Measurements from ENCODE around the gene C13orf46.
"Not testable (repeated sequence)": the region's sequence is repeated elsewhere in the genome, so short reads cannot be mapped to it uniquely, and the experiment has no call there.

The C13orf46 gene
- total RNA-seq: 5.8 to 6.5 reads per million in 2 donors

DNA sequence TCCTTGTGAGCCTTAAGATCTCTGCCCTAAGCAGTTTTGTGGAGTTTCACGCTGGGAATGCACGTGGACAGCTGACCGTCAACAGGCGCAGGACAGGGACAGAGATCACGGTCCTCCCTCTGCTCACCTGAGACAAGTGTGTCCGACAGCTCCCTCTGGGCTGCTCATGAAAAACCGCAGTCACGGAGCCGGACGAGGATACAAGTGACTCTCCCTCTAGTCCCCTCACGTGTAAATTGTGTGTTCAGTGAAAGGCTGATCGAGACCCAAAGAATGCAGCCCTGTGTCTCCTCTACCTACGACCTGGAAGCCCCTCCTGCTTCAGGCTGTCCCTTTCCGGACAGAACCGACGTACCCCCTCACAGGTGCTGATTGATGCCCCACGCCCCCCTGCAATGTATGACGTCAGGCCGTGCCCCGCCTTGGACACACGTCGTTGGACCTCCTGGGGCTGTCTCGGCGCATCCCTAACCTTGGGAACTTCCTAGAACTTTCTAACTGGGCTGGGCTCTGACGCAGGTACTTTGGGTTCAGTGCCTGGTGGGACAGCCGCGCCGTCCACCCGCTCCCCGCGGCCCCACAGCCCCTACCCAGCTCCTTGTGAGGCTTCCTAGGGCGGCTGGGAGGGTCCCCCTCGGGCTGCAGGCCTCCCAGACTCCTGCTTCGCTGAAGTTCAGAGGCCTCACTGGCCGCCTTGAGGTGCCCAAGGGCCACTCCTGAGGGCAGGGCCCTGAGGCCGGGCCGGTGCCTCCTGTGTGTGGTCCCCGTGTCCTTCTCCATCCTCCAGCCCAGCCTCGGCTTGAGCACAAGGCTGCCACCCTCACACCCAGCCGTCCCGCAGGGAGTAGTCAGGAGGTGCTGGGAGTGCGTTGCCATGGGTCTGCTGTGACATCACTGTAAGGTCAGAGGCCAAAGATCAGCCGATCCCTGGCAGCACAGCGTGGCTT is at the start of gene C13orf46:
Gene C13orf46 (minus strand): TSS at position 859 of the 947 bp plus-strand sequence. CDS start 79 bp downstream, at position 780.
- no peak for DNase-seq

DNA sequence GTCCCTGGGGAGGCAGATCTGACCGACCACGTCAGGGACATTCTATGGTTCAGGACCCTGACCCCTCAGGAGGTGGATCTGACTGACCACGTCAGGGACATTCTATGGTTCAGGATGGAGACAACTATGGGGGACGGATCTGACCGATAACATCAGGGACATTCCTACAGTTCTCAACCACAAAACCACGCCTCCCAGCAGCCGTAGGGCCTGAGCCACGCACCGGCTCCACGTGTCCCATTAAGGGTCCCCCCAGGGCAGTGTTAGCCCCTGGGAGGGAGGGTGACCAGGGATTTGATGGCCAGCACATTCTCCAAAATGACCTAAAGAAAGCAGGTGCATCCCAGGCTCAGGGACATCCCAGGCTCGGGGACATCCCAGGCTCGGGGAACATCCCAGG is 49.0 kb upstream of the C13orf46 start:
- DNase-seq: no peak

DNA sequence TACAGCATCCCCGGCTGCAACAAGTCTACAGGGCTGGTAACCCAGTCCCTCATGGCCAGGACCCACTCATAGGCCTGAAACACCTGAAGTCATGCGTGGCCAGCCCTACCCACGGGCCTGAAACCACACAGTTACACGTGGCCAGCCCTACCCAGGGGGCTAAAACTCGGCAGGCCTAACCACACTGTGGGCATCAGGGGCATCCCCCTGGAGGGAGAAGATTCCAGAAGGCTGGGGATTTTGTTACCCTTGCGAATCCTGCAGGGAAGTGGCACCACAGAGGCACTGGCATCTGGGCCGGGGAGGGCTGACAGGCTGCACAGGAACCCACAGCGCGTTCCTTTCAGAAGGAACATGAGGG is 48.4 kb upstream of the C13orf46 start:
- no peak for DNase-seq

DNA sequence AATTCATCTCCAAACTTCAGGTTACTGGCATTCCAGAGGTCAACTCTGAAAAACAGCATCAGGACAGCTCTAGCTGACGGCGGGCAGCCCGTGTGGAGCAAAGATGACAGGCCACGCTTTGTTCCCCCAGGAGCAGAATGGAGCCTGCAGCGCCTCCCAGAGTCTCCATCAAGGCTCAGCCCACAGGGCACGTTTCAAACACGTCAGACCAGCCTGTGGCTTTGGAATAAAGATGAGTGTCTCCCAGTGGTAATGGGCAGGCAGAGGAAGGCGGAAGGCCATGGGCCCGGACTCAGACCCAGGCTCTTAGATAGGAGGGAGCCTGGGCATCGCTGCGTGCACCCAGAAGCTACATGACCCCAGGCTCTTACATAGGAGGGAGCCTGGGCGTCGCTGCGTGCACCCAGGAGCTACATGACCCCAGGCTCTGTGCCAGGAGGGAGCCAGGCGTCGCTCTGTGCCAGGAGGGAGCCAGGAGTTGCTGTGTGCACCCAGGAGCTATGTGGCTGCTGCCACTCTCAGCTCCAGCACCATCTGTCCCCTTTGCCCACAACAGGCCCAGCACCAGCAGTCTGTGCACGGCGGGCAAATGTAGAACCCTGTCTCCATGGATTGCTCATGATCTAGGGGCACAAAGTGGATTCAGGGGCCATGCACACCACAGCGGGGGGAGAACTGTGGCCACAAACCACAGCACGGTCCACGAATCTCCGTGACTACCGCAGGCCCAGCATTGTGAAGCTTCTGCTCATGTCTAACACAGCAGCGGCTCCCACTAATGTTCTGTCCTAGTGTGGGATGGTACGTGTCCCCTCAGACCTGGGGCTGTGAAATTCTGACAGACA is 47.8 kb upstream of the C13orf46 start:
- no peak for DNase-seq

DNA sequence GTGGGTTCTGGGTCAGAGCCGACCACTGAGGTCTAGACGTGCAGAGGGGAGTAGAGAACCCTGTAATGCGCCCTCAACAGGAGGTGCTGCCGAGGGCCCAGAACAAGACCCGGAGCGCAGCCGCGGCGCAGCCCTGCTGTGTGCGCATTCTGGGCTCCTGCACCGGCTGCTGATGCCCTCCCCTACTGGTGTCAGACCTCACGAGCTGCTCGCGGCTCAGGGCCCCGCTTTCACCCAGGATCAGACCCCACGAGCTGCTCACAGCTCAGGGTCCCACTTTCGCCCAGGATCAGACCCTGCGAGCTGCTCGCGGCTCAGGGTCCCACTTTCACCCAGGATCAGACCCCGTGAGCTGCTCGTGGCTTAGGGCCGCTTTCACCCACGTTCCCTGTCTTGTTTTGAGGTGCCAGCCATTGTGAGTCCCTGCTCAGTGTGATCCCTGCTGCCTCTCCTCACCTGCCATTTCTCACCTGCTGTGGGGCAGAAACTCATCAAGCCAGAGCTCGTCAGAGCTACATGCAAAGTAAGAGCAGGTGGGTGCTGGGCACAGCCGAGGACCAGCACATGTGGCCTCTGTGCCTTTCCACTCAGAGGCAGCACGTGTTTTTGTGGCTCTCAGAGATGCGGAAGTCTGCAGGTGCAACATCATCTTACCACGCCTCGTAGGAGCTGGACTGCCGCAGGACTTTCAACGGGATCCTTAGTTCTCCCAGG is 47.0 kb upstream of the C13orf46 start:
- no peak for DNase-seq

DNA sequence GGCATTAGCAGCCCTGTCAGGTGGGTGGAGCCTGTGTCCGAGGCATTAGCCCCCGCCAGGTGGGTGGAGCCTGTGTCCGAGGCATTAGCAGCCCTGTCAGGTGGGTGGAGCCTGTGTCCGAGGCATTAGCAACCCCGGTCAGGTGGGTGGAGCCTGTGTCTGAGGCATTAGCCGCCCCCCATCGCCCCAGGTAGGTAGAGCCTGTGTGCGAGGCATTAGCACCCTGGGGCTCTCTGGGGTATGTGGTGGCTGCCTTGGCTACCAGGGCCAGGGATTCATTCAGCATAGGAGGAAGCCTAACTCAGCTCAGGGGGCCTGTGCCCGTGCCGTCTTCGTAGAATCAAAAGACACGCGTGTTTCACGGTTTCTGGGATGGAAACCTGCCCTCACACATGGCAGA is 46.3 kb upstream of the C13orf46 start:
- not testable (repeated sequence) for DNase-seq

DNA sequence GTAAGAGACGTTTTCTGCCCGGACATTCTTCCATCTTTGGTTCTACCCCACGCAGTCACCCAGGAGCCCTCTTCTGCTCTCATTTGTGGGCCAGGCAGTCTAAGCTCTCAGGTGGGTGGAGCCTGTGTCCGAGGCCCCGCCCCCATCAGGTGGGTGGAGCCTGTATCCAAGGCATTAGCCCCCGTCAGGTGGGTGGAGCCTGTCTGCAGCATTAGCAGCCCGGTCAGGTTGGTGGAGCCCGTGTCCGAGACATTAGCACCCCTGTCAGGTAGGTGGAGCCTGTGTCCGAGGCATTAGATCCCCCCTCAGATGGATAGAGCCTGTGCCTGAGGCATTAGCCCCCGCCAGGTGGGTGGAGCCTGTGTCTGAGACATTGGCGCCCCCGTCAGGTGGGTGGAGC is 45.5 kb upstream of the C13orf46 start:
- DNase-seq: no peak

DNA sequence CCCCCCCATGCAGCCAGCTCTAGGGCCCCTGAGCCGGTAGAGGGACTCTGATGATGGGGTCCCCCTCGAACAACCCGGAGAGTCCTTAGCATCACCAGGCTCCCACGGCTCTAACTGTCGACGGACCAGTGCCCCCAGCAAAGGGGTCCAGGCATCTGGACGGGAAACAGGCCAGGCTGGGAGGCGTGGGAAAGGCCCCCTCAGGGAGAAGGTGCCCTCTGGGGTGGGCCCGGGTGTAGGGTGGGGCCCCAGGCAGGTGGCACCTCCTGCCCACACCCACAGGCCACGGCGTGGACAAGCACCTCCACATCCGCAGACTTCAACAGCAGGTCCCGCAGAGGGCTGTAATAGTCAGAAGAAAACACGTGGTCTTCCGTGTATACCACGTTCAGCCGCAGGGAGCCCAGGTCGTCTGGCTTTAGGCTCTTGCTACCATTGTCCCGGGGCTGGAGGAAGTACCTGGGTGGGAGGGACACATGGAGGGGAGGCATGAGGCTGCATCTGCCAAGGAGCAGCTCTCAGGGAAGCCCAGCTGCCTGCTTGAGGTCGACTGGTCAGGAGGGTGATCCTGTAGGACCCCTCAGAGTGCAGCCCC is 44.7 kb upstream of the C13orf46 start:
- DNase-seq: no peak

DNA sequence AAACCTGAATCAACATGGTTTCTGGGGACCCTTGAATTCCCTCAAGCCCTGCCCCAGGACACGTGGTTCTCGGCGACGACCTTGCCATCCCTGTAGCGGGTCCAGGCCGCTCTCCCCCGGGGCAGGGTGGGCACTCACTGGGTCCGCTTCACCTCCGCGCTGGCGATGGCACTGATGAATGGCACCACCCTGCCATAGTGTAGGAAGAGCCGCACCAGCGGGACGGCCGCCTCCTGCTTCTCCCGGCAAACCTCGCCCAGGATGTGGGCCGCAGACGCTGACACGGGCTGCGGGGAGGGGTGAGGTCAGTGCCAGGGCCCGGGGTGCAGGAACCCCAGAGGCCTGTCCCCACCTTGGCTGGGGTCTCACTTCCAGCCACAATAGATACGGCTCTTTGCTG is 44.1 kb upstream of the C13orf46 start:
- DNase-seq: no peak

DNA sequence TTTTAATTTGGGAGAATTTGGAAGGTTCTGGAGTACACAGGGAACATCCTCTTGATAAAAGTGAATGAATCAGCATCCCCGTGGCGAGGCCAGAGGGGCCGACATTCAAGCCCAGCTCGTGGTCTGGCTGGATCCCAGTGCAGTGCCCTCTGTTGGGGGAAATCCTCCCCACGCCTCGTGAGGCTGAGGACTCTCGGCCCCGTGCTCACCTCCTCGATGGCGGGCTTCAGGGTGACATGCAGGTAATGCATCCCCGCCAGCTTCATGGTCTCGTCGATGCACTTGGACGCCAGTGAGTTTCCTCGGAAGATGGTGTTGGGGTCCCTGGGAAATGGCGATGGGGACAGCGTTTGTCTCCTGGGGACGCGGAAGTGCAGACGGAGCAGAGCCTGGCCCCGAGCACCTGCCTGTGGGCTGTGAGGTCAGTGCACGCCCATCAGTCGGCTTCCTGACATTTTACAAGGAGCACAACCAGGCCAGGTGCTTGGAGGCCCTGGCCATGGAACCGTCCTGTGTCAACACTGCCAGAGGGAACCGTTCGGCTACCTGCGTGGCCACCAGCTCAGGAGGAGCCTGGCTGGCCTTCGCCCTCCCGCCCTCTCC is 43.3 kb upstream of the C13orf46 start:
- no peak for DNase-seq

DNA sequence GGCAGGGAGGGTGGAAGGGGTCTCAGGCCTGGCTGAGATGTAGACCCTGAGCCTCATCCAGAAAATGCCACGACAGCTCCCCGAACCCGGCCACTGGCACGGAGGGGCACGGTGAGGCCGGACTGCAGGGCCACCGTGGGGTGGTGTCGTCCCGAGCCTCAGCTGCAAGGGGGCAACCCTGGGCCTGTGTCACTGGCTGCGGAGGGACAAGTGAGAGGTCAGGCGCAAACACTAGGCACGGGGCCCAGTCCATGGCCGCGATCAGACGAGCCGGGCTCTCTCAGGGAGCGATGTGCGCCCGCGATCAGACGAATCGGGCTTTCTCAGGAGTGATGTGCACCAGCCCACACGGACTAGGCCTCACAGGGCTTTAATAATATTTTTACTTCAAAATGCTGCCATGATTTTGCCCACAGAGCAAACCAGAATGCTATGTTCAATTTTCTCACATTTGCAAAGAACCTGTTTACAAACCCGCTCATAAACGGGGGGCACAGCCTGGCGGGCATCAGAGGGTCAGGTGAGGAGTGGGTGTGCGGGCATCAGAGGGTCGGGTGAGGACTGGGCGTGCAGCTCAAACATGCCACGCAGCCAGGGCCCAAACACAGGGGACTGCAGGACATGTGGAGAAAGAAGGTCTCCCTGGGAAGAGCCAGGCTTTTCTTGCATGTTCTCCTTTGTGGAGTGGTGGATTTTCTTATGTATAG is 42.6 kb upstream of the C13orf46 start:
- no peak for DNase-seq

DNA sequence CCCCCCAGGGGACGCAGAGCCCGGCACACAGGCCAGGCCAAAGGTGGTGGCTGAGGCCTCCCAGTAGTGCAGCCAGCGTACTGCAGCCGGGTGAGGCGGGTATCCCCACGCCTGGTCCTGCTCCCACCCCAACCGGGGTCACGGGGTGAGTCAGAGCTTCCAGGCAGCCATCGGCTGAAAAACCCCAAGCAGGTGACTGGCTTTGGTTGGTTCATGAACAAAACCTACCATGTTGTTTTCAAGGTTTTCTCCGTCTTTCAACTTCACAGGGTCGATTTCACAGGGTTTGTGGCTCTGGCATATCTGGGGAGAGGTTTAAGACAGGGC is 42.1 kb upstream of the C13orf46 start:
- no peak for DNase-seq

DNA sequence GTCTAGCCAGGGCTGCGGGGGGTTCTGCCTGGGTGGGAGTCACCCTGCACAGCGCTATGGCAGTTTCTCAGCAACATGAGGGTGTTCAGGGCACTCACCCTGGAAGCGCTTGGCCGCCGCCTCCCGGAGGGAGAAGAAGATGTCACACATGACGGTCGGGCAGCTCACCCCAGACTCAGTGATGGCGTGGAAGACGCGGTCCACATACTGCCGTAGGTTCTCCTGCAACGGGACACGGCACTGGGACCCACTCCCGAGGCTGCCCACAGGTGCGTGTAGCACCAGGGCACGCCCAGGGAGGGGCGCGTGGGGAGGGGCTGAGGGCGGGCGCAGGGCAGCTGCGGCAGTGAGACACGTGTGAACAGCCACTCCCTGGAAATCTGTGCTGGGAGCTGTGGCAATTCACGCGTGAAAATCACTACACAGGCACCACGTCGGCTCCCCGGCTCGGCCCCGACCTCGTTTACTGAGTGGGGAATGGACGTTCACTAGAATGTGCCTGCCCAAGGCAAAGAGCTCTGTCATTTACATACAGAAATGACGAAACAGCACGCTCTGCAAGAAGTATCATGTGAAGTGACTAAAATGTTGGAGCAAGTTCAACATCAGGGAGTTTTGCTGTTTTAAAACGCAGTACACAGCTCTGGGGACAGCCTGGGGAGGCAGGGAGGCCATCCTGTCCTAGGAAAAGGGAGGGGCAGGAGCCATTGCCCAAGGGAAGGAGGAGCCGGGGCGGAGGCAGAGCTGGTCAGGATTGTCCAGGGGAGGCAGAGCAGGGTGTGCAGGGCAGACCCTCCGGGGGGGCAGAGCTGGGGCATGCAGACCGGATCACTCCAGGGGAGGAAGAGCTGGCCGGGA is 41.5 kb upstream of the C13orf46 start:
- no peak for DNase-seq

DNA sequence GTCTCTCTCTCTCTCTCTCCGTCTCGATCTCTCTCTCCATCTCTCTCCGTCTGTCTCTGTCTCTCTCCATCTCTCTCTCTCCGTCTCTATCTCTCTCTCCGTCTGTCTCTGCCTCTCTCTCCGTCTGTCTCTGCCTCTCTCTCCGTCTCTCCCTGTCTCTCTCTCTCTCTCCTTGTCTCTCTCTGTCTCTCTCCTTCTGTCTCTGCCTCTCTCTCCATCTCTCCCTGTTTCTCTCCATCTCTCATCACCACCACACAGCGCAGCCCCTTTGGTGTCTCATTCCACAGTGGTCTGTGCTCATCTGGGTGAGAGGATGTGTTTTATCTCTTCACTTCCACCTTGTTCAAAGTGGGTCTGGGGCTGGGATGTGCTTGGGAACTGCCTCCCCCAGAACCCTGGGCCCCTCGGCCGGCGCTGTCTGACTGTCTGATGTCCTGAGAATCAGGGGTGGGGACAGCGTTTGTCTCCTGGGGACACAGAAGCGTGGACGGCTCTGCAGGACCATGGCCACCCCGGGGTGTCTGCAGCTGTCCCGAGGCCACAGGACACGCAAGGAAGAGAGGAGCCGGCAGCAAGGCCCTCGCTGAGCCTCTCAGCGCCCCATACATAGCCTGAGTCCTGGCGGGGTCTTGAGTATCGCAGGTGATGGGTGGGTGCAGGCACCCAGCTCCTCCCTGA is 40.2 kb upstream of the C13orf46 start:
- no peak for DNase-seq

DNA sequence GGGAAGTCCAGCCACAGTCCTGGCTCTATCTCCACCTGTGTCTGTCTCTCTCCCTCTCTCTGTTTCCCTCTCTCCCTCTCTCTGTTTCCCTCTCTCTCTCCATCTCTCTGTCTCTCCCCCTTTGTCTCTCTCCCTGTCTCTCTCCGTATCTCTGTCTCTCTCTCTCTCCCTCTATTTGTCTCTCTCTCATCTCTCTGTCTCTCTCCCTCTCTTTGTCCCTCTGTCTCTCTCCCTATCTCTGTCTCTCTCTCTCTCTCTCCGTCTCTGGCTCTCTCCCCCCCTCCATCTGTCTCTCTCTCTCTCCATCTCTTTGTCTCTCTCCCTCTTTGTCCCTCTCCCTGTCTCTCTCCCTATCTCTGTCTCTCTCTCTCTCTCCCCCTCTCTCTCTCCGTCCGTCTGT is 39.5 kb upstream of the C13orf46 start:
- no peak for DNase-seq

DNA sequence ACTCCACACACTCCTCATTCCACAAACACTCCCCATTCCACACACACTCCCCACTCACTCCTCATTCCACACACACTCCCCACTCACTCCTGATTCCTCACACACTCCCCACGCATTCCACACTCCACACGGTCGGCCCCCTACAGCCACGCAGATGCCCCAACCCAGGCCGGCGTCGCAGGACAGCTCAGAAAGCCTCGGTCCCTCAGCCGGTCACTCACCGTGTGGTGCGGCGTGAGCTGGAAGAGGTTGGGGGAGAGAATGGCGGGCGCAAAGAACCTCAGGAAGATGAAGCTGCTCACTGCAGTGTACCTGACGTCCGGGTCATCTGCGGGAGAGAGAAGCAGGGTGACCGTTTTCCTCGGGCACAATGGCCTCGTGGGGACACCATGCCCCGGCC is 39.0 kb upstream of the C13orf46 start:
- DNase-seq: no peak

DNA sequence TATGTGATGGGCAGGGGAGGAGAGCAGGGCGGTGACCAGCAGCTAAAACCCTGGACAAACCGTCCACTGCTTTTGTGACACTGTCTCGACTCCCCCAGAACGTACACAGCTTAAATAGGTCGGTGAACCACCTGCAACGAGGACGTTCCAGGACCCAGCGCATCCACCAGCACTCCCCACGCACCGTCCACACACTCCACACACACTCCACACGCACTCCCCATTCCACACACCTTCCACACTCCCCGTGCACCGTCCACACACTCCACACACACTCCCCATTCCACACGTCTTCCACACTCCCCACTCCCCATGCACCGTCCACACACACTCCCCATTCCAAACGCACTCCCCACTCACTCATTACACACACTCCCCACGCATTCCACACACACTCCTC is 38.3 kb upstream of the C13orf46 start:
- no peak for DNase-seq

DNA sequence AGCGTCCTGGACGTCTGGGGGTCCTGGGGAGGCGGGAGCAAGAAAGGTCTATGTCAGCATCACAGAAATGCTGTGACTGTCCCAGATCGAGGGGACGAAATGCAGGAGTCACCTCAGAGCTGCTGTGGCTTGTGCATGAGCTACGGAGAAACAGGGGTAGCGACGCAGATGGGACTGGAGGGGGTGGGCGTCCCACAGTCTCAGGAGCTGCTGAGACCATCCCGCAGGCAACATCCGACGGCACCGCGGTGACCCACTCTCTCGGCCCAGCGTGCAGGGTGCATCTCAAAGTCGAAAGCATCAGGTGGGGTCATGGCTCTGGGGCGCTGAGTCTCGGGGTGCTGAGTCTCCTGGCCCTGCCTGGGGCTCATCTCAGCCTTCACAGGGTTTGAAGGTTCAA is 37.4 kb upstream of the C13orf46 start:
- DNase-seq: no peak

DNA sequence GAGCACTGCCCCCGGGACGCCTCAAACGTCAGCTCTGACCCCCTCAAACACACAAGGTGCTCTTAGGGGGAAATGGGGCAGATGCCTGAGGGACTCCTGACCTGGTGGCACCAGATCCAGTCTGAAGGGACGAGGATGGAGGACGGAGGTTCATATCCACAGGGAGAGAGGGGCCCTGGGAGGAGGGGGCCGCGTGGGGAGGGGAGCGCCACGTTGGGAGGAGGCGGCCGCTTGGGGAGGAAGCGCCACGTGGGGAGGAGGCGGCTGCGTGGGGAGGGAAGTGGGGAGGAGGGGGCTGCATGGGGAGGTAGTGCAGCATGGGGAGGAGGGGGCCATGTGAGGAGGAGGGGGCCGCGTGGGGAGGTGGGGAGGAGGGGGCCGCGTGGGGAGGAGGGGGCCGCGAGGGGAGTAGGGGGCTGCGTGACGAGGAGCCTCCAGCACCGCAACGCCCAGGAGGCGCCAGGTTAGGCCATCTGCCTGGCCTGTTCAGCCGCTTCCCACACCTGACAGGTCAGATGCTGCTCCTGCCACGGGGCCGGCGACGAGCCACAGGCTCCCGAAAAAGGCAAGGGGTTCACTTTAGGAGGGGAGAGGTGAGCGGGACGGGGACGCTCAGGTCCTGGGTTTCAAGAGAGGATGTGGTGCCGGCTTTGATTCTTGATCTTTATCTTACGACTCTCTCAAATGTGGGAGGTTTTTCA is 36.7 kb upstream of the C13orf46 start:
- no peak for DNase-seq
